Mesenteric fat pad (tissue), 1 donor: ENCODE results near the gene SLC12A7. TPM values are rescaled to one million over a fixed set of nuclear protein-coding genes. Genes with fewer than 3 reads are reported as not detected.
"Not testable (repeated sequence)": the region's sequence is repeated elsewhere in the genome, so short reads cannot be mapped to it uniquely, and the experiment has no call there.

ENCODE experiments used
- DNase-seq: peaks from one replicate; pipeline ENCODE4 v3.0.0-alpha.2; 2020; ENCODE audit warnings: low spot score
- total RNA-seq: library from RNA; stranded (reverse); fragmentation: NEBNext Ultra II Directional; extraction: Animal tissue kit (Norgen Biotek cat#: 25700); gene quantifications from one replicate; pipeline ENCODE4 v1.2.1, GENCODE V29; 2021
- donor health status: DM: yes; HTN: yes; CAD: no.

SLC12A7 gene
- total RNA-seq, 1 donor from 2014 or later: 39.4 TPM

DNA sequence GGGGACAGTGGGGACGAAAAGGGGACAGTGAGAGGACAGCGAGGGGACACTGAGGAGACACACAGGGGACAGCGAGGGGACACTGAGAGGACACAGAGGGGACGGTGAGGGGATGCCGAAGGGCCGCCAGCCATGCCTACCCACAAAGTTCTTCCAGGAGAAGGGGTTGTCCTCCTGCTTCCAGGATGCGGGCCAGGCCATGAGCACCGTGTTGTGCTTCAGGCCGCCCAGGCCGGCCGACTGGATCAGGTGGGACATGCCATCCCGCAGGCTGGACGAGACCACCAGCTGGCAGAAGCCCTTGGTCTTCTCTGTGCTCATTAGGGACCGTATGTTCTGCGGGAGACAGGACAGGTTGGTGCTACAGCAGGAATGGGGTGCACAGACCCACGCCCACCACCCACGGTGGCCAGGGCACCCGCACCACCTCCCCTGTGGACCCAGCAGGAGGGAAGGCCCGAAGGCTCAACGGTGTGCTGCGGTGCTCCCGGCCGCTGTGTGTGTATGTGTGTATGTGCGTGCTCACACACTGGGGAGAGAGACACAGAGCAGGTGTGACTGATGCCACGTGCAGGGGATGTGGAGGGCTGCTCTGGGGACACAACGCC is 46.6 kb downstream of the SLC12A7 start:
- no peak for DNase-seq

DNA sequence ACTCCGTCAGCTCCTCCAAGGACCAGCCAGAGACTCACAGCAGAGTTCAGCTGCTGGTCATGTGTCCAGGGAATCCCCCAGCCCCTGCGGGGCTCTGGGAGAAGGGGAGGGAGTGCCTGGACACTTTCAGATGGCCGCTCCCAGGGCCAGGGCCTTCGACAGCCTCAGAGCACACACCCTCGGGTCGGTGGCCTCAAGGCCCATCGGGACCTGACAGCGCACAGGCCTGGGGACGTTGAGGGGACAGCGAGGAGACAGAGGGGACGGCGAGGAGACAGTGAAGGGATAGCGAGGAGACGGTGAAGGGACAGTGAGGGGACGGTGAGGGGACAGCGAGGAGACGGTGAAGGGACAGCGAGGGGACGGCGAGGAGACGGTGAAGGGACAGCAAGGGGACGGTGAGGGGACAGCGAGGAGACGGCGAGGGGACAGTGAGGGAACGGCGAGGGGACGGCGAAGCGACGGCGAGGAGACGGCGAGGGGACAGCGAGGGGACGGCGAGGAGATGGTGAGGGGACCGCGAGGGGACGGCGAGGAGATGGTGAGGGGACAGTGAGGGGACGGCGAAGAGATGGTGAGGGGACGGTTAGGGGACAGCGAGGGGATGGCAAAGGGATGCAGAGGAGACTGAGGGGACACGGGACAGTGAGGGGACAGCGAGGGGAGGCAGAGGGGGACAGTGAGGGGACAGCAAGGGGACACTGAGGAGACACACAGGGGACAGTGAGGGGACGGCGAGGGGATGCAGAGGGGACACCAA is 47.3 kb downstream of the SLC12A7 start:
- DNase-seq: no peak

DNA sequence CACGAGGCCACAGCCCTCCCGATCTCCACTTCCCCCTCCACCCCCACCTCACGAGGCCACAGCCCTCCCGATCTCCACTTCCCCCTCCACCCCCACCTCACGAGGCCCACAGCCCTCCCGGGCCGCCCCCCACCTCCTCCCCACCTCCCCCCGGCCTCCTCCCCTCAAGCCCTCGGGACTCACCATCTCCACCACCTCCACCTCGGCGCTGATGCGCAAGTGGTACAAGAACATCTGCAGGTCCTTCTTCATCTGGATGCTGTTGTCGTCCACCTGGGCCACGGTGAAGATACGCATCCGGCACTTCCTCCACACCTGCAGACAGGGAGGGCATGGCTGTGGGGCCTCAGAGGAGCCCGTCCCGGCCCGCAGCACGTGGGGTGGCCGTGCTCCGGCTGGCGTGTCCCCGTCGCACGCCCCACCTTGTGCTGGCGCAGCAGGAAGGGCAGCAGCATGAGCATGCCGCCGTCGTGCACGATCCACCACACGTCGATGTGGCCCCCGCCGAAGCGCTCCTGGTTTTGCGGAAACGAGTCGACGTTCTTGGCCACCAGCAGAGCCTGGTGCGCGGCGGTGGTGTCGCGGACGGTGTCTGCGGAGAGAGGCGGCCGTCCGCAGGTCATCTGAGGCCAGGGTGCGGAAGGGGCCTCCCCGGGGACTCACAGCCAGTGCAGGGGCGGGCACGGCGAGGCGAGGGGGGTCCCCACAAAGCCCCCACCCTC is 48.0 kb downstream of the SLC12A7 start:
- no peak for DNase-seq

DNA sequence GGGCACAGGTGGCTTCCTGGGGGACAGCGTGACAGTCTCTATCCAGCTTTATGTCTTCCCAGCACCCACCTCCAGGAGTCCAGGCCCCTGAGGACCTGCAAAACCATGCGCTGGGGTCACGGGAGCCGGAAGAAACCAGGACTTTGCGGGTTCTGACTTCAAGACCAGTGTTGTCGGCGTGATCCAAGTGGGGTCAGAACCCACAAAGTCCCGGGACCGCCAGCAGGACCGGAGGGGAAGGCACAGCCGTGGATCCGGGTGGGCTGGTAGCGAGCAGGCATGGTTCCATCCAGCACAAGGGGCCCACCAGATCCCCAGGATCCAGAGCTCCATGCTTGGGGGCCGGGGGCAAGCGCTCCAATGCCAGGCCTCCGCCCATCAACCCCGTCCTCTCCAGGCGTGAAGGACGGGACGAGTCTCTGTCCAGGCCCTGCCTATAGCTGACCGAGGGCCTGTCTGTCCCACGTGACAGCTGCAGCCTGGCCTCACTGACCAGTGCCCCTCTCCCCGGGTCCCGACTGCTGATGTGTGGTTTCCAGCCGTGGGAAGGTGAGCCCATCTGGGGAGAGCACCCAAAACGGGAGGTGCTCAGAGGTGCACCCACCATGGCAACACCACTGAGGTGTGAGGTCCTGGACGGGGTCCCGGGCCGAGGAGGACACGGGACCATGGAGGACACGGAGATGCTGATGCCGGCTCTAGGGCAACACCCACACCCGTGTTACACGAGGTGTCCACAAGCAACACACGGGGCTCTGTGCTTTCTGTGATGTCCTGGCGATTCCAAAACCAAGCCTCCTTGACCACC is 48.9 kb downstream of the SLC12A7 start:
- no peak for DNase-seq

DNA sequence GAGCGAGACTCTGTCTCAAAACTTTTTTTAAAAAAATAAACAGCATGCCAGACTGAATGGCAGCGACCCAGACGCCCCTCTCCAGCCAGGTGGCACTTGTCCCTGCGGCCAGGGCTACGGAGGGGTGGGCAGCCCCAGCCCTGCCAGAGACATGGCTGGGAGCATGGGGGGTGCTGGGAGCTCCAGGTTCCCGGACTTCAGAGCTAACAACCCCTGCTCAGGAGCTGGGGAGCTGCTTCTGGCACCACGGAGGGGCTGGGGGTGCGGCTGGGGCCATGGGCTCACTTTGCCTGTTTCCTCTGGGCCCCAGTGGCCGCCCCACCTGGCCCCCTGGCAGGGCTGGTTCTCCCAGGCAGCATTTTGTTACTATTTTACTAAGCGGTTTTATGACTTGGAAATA is 49.9 kb downstream of the SLC12A7 start:
- DNase-seq: no peak

DNA sequence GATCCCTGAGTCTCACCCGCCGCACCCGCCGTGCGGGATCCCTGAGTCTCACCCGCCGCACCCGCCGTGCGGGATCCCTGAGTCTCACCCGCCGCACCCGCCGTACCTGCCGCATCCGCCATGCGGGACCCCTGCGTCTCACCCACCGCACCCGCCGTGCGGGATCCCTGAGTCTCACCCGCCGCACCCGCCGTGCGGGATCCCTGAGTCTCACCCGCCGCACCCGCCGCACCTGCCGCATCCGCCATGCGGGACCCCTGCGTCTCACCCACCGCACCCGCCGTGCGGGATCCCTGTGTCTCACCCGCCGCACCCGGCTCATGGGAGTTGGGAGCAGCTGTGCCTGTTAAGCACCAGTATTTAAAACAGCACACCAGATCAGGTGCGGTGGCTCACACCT is 50.6 kb downstream of the SLC12A7 start:
- not testable (repeated sequence) for DNase-seq

DNA sequence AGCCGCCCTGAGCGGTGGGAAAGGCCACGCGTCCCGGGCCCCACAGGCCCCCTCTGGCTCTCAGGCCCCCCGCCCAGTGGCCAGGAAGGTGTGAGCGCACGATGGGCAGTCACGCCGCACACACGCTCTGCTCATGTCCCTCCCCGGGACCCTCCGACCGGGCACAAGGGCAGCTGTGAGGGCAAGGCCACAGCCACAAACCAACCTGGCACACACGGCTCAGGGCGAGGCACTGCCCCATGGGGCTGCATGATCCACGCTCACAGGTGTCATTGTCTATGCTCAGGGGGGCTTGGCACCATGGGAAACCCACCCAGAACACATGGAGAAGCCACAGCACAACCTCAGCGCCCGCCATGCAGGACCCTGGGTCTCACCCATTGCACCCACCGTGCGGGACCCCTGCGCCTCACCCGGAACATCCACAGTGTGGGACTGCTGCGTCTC is 51.3 kb downstream of the SLC12A7 start:
- no peak for DNase-seq

DNA sequence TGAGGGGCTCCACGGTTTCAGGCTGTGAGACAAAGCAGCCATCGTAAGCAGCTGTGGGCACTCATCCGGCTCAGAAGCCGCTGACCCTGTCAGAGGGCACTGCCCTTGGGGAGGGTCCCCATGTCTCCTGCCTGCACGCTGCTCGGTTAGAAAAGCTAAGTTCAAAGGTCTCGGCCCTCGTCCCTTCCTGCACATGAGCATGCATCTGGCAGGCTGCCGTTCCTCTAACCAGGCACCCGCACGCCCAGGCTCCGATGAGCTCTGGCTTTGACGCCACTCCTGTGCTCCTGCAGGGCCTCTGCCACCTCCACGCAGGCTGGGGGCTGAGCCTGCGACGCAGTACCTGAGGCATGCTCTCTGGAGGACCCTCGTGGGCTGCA is 52.0 kb downstream of the SLC12A7 start:
- DNase-seq: no peak

DNA sequence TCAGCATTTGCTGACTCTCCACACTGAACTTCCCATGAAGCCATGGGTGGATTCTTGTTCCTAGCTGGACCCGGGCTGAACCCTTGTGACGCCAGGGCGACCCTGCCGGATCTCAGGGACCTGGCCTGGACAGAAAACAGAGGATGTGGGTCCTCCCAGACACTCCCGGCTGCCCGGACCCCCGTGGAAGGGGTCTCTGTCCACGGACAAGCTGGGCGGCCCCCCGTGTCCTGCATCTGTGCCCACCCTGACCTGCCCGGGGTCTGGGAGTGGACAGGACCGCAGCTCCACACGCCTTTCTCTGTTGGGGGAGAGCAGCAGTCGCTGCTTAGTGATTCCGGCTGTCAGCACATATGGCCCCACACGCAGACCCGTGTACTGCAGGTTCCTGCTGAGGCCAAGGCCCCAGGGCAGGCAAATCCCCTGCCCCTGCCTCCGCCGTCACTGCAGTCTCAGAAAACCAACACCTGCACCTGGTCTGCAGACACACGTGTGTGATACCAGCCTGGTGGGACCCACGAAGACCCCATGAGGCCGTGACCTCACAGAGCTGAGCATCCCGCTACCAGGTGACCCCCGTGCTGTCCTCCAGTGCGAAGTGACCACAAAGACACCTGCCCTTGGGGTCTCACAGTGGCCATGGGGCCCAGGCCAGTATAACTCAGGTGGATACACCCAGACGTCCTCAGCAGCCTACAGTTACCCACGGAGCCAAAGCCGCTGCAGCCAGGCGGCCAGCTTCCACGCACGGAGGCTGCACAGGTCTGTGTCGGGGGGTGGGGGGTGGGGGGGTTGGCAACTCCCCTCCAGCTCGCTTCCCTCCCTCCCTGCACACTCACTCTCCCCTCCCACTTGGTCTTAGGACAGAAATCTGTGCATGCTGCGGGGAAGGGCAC is 52.6 kb downstream of the SLC12A7 start:
- DNase-seq: no peak

DNA sequence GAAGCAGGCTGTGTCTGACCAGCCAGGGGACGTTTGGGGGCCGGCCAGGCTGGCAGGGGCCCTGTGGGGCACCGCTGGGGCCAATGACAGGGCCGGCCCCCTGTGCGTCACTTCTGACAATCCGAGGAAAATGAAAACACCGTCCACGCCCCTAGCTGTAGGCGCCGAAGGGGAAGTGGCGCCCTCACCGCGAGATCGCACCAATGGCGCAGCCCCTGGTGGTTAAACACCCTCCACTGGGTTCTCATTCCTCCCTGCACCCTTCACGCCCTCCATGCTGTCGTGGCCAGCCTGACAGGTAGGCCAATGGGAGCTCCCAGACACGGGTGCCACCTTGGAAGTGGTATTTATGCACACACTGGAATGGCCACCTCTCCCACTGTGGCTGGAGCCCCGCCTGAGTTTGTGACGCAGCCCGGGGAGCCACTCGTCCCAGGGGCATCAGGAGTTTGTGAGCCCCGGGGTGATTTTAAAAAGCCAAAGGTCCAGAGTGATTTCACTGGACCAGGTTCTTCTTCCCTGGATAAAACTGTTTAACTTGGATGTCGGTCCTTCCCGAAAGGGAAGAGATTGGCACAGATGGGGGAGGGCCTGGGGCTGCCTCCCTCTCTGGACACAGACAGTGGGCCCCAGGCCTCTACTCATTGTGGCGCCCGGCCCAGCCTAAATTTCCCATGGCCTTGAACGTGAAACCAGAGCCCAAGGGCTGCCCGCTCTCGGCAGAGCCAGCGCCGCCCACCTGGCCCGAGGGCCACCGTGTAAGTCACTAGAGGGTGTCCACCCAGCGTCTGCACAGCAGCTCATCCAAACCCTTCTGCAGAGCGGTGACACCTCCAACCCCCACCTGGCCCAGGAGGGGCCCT is 53.5 kb downstream of the SLC12A7 start:
- no peak for DNase-seq

DNA sequence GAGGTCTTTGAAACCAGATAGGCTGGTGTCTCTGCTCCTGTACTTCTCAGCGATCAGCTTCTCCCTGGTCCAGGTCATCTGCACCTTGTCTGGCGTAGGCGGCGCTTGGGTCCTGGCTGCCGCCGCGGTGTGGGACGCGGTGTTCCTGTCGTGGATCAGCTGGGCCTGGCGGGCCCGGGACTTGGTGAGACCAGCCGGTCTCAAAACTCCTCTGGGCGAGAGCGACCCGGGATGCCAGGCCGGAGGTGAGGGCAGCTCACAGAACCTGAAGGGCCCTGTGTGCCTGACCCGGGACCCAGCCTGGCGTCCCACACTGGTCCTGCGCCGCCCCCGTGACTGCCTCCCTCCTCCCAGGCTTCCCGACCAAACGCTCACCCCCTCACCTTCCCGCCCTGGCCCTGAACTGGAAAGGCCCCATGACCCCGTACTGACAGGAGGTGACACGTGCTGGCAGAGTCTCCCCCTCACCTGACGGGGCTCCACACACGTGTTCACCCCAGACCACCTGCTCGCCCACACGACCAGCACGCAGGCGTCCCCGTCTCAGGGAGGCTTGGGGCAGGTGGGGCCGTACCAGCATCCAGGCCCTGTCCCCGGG is 54.3 kb downstream of the SLC12A7 start:
- DNase-seq: no peak

DNA sequence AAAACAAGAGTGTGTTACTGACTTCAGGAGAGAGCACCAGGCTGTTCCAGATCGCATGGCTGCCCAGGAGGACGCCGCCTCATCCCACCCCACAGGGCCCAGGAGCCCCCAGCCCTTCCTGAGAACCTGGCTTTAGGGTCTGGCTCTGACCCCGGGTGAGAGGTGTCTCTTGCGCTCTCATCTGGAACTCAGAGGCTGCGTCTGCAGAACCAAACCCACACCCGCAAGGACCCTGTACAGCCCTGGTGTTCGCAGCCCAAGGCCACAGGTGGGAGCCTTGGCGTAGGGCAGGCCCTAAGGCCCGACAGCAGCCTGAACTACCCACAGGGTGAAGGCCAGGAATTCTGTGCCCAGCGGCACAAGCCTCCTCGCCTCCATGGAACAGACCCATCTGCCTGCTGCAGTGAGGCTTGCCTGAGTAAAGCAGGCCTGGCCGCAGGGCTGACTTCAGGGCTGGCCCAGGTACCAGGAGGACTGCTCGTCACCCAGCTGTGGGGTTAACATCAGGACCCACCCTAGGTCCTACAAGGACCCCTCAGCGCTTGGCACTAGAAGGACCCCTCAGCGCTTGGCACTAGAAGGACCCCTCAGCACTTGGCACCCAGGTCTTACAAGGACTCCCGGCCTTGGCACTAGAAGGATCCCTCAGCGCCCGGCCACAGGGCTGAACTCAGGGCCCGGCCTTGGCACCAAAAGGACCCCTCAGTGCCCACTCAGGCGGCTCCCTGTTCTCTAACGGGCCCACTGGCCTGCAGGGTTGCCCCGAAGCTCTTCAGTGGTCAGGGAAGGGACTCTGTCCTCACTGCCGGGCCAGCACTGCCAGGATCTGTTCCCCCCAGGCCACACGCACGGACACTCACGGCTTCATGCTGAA is 55.0 kb downstream of the SLC12A7 start:
- DNase-seq: no peak

DNA sequence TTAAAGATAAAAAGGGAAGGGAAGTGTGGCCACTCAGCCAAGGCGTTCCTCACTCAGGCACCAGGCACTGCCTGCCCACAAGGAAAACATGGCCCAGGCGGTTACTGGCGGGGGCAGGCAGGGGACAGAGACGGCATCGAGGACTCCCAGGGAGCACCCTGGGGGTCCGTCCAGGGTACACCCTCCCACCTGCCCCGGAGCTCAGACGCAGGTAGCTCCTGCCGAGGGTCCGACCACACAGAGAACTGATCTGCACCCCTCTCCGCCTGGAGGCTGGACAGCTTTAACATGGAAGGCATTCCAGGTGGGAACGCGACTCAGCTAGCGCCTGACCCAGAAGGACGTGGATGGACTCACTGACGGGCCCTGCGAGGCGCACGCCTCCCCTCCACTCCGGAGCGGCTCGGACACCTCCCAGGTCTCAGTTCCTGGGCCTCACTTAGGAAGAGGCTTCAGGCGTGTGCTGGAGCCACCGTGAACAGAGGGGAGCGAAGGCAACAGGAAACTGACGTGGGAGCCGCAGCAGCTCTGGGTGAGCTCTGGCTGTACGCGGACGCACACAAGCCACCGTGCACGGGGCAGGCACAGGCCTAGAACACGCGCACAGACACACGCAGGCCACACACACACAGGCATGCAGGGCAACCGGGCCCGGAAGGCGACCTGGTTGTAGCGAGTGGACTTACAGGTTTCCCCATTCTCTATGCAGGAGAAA is 55.8 kb downstream of the SLC12A7 start:
- DNase-seq: no peak

DNA sequence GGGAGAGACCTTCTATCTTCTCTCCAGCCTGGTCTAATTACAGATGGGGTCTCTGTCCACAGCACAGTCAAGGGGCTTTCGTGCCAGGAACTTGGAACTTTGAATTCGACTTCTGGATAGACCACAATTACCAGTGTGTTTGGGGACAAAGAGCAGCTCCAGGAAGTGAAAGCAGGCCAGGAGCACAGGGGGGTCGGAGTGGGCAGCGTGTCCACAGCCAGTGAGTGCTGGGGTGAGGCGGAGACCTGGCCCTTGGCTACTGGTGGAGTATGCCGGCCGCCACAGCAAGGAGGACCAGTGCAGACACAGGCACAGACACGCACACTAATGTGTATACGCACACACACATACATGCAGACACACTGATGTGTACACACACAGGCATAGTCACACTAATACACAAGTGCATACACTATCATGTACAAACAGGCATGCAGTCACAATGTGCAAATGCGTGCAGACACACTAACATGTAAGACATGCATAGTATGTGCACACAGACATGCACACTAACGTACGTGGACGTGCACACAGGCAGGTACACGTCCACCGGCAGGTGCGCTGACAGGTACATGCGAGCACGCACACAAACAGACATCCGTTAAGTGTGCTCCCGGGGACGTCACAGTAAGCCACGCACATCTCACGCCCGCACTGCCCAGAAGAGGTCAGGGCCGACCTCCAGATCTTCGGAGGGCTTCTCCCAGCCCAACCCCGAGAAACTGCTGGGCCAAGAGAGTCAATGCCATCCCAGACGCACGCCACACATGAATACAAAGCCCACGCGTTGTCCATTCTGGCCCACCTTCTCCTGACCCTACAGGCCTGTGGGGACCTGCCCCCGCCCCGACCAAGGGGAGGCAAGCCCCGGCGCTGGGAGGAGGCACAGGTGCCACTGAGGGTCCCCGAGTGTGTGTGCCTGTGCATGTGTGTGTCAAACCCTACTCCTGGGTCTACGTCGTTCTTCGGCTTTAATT is 56.8 kb downstream of the SLC12A7 start:
- no peak for DNase-seq

DNA sequence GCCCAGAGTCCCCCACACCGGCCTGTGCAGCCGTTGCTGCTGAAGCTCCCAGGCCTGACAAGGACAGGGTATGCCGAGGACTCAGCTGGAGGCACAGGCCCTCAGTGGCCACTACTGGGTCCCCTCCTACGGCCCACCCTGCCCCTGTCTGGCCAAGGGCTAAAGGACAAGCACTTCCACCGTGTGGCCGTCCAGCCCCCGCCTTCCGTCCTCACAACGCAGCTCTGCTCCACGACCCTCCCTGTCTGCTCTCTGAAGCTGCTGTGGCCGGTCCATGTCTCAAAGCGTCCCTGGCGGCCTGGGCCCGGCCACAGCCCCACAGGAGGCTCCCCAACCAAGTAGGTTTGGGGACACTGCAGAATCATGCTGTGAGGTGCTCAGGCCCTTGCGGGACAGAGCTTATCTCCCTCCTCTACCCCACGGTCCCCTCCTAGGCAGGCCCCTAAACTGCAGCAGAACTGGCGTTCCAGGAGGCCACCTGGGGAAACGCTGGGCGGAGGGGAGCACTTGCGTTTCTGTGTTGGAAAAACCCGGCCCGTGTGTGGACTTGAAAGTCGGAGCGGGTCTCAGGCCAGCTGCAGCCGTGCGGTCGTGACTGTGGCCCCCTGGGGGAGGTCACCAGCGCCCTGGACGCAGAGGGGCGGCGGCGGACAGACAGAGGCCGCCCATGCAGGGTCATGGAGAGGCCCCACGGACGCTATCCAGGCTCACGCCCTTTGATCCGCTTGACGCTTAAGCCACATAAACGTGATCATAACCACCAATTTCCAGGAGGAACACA is 57.7 kb downstream of the SLC12A7 start:
- DNase-seq: no peak
